ENCODE measurements around the gene ACKR1.

DNA sequence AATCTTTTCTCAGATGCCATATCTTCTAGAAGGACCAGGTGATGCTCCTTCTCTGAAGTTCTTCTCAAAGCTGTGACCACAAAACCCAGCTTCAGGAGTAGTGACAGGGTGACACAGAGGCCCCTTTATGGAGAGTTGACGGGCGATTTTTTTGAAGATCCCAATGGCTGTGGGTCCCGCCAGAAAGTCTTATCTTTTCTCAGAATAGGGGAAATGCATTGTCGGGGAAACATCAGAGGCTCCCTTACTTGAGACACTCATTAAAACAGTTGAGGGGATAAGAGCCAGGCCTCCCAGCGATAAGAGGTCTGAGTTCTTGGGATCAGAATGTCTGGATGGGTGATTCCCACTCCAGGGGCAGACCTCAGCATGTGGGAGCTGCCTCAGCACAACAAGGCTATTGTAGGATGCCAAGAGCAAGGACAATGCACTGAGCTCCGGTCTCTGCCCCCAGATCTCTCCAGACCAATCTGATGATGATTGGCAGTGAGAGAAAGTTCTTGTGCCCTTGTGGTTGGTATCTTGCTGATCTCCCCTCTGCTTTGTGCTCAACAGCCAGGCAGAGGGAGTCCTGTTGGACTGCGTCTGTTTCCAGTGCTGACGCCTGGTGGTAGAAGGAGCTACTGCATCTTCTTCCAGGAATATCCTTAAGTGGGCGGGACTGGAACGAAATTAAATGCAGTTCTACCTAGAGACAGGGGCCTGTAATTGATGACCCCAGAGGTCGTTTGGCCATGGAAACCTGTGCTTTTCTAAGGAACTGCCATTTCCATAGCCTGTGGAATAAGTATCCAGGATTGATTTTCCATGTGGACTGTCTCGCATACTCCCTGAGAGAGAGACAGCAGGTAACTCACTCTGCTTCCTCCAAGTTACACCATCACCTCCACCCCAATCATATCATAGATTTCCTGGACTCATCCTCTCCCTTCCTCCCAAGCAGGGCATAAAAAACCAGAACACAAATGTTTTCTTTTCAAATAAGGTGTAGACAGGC is 6.8 kb upstream of the ACKR1 start:
- TF ChIP-seq, protein P1, sequence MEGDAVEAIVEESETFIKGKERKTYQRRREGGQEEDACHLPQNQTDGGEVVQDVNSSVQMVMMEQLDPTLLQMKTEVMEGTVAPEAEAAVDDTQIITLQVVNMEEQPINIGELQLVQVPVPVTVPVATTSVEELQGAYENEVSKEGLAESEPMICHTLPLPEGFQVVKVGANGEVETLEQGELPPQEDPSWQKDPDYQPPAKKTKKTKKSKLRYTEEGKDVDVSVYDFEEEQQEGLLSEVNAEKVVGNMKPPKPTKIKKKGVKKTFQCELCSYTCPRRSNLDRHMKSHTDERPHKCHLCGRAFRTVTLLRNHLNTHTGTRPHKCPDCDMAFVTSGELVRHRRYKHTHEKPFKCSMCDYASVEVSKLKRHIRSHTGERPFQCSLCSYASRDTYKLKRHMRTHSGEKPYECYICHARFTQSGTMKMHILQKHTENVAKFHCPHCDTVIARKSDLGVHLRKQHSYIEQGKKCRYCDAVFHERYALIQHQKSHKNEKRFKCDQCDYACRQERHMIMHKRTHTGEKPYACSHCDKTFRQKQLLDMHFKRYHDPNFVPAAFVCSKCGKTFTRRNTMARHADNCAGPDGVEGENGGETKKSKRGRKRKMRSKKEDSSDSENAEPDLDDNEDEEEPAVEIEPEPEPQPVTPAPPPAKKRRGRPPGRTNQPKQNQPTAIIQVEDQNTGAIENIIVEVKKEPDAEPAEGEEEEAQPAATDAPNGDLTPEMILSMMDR (IDR thresholded peaks at IDR 0.05), result peak; percentile 80 to 97 (median 92)
- no peak for TF ChIP-seq POLR2A (IDR thresholded peaks at IDR 0.05)

All from adrenal gland (tissue), 5 donors.